ENCODE results near the gene APBA2. TPM values are rescaled to one million over a fixed set of nuclear protein-coding genes. Genes with fewer than 3 reads are reported as not detected.

APBA2 gene
- total and polyA plus RNA-seq, 2 of the 13 experiments (the other 11 are each of a cell fraction or from before 2014, with no cell fraction given): 0.62 to 2.3 TPM

DNA sequence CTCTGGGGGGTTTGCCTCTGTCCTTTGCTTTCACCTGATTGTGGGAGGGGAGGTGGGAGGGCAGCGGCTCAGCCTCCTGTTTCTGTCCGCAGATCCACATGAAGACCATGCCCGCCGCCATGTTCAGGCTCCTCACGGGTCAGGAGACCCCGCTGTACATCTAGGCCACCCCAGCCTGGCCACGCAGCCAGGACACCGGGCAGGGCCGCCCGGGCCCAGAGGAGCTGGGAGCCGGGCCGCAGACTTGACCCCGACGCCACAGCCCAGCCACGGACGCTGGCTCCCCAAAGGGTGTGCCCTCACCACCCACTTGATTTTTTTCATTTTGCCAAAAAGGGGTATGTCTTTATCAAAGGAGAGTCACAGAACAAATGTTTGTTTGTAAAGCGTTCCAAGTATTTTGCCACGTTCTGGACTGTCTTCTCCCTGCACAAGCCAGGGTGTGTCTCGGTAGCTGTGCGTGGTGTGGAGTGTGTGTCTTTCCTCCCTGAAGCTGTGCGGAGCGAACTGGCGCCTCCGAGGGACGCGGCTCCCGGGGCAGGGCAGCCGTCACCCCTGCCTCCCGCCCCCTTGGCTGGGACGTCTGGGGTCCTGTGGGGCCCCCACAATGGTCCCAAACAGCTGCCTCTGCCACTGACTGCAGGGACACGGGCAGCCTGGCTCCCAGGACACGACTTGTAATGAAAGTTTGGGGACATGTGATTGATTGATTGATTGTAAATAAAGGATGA is 231.4 kb downstream of the APBA2 start:
- BruUV-seq (replicated peaks): no TSS peak
- no peak overlapping the region for H3K9ac ChIP-seq (ENCODE audit: insufficient read depth, low read depth, low read length)
- H3K36me3 ChIP-seq (replicated peaks in 1 of 2; ENCODE audit: control insufficient read depth in 1 of 2, insufficient read depth in 2 of 2, low read length in 2 of 2): no peaks in the 10 kb centered on the region
- in situ Hi-C loops (cut with HindIII; ENCODE audit: extremely low pct_ligation_motif_present, low pct_unique_long_range_greater_than_20kb): no loop called here
- 74% methylated on average over 12 of the region's 32 CpGs for WGBS (ENCODE audit: low lambda C conversion rate)
- H3K4me3 ChIP-seq (replicated peaks in 1 of 3; ENCODE audit: insufficient read depth in 1 of 3, low read depth in 2 of 3, low read length in 3 of 3): no peak overlapping the region
- H3K4me2 ChIP-seq (ENCODE audit: low read depth, low read length): no peak overlapping the region
- POLR2A ChIA-PET: no interaction called here
- H3K9me3 ChIP-seq (ENCODE audit: low read length): no peaks in the 10 kb centered on the region
- intact Hi-C loops (cut with micrococcal nuclease; ENCODE audit: unreplicated experiment): no loop called here
- TF ChIP-seq AHR (CRISPR knock-in tag; IDR thresholded peaks at IDR 0.05): no peak
- TF ChIP-seq ZNF468 (CRISPR knock-in tag; IDR thresholded peaks at IDR 0.05): no peak
- TF ChIP-seq, protein P1, sequence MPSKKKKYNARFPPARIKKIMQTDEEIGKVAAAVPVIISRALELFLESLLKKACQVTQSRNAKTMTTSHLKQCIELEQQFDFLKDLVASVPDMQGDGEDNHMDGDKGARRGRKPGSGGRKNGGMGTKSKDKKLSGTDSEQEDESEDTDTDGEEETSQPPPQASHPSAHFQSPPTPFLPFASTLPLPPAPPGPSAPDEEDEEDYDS (CRISPR knock-in tag; IDR thresholded peaks at IDR 0.05): no peak
- no peak for TF ChIP-seq ZNF501 (CRISPR knock-in tag; IDR thresholded peaks at IDR 0.05)
- no peak for TF ChIP-seq ZSCAN21 (CRISPR knock-in tag; IDR thresholded peaks at IDR 0.05; ENCODE audit: borderline replicate concordance)
- TF ChIP-seq BORCS8-MEF2B (CRISPR knock-in tag; IDR thresholded peaks at IDR 0.05): no peak
- TF ChIP-seq, protein P2, sequence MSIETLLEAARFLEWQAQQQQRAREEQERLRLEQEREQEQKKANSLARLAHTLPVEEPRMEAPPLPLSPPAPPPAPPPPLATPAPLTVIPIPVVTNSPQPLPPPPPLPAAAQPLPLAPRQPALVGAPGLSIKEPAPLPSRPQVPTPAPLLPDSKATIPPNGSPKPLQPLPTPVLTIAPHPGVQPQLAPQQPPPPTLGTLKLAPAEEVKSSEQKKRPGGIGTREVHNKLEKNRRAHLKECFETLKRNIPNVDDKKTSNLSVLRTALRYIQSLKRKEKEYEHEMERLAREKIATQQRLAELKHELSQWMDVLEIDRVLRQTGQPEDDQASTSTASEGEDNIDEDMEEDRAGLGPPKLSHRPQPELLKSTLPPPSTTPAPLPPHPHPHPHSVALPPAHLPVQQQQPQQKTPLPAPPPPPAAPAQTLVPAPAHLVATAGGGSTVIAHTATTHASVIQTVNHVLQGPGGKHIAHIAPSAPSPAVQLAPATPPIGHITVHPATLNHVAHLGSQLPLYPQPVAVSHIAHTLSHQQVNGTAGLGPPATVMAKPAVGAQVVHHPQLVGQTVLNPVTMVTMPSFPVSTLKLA (IDR thresholded peaks at IDR 0.05): no peak
- no peak for TF ChIP-seq EED (CRISPR knock-in tag; IDR thresholded peaks at IDR 0.05)
- no peak for TF ChIP-seq POLR2A (IDR thresholded peaks at IDR 0.05; ENCODE audit: insufficient read depth in 1 of 2, low read depth in 2 of 2, low read length in 2 of 2)
- no peak for TF ChIP-seq ELF4 (CRISPR knock-in tag; IDR thresholded peaks at IDR 0.05; ENCODE audit: borderline replicate concordance)
- TF ChIP-seq FLYWCH1 (CRISPR knock-in tag; IDR thresholded peaks at IDR 0.05): no peak
- no peak for TF ChIP-seq KLF11 (CRISPR knock-in tag; IDR thresholded peaks at IDR 0.05)
- no peak for TF ChIP-seq ZNF790 (CRISPR knock-in tag; IDR thresholded peaks at IDR 0.05; ENCODE audit: borderline replicate concordance)
- TF ChIP-seq RFX5 (IDR thresholded peaks at IDR 0.05; ENCODE audit: low read depth, low read length): no peak
- DNase-seq (ENCODE audit: low spot score) (no peak), ATAC-seq (no peak), FAIRE-seq (no peak)
- H3K27ac ChIP-seq (ENCODE audit: extremely low read length, insufficient read depth, low read length): no peak overlapping the region
- CTCF ChIA-PET (ENCODE audit: low intra/inter-chr PET ratio, low total read pairs): no interaction called here
- H3K27me3 ChIP-seq (ENCODE audit: control insufficient read depth in 1 of 2, insufficient read depth in 2 of 2, low read length in 2 of 2): peaks cover 1 to 4% of the 10 kb centered on the region in 2 experiments; a peak in 1 of 5 replicates
- no peaks in the 10 kb centered on the region for H3K79me2 ChIP-seq (ENCODE audit: insufficient read depth, low read length)
- no peak overlapping the region for H2AFZ ChIP-seq (ENCODE audit: low read length)
- no peaks in the 10 kb centered on the region for H4K20me1 ChIP-seq (ENCODE audit: insufficient read depth, low read length)
- no peaks in the 10 kb centered on the region for H3K4me1 ChIP-seq (ENCODE audit: insufficient read depth, low read length)

Data from HepG2 (cell line).